SK-N-SH (cell line): ENCODE results near the gene IFITM1. TPM values are rescaled to one million over a fixed set of nuclear protein-coding genes. Genes with fewer than 3 reads are reported as not detected.

ENCODE experiments used
- CTCF ChIA-PET: fragments of 300-600, 350-600 bp; formaldehyde crosslinking; extraction: SDS; loops from one replicate; lab custom pipeline; 2021; lab: Yijun Ruan, JAX
- POLR2A ChIA-PET: fragments of 350-600 bp; sonication (Branson Sonifier 250); formaldehyde crosslinking; extraction: SDS; loops from one replicate; lab custom pipeline; 2020; ENCODE audit warnings: antibody characterized with exemption, inconsistent platforms; lab: Yijun Ruan, JAX
- DNase-seq: peaks from one replicate; pipeline ENCODE4 v3.0.0; 2012
- H2AFZ ChIP-seq: fragments of 200-600 bp; sonication (generic); 2 replicates; pipeline ENCODE4 v1.8.1; 2016; ENCODE audit warnings: antibody characterized with exemption, mild to moderate bottlenecking, low read depth
- H3F3A ChIP-seq: fragments of 200-600 bp; sonication (generic); replicated peaks from 2 replicates; pipeline ENCODE3; 2016; ENCODE audit warnings: antibody characterized with exemption, mild to moderate bottlenecking; ENCODE audit not compliant: insufficient read depth
- H3K27ac ChIP-seq, 2 experiments: fragments of 200-500 bp in 1 of 2; fragments of 200-600 bp in 1 of 2; sonication (Bioruptor generic) in 1 of 2; sonication (generic), shearing (Covaris generic) in 1 of 2; 2 replicates each; pipeline versions ENCODE4 v1.5.1 to v1.6.1; 2014 to 2016; ENCODE audit warnings: low read depth in 2 of 2, inconsistent platforms in 1 of 2, low read length in 1 of 2, mild to moderate bottlenecking in 1 of 2, mixed read lengths in 1 of 2
- H3K27me3 ChIP-seq: fragments of 200-600 bp; sonication (generic), shearing (Covaris generic); 2 replicates; pipeline ENCODE4 v1.6.1; 2016; ENCODE audit warnings: mixed run types; ENCODE audit not compliant: insufficient read depth
- H3K36me3 ChIP-seq, 2 experiments: fragments of 200-500 bp in 1 of 2; fragments of 200-600 bp in 1 of 2; sonication (Bioruptor generic) in 1 of 2; sonication (generic) in 1 of 2; replicated peaks in 1 of 2; 2 replicates each; pipeline versions ENCODE3 to v1.5.1; 2014 to 2016; ENCODE audit warnings: low read length in 1 of 2, mild to moderate bottlenecking in 1 of 2; ENCODE audit not compliant: insufficient read depth in 2 of 2, control insufficient read depth in 1 of 2
- H3K4me1 ChIP-seq, 2 experiments: fragments of 200-500 bp in 1 of 2; fragments of 200-600 bp in 1 of 2; sonication (Bioruptor generic) in 1 of 2; sonication (generic), shearing (Covaris generic) in 1 of 2; 2 replicates each; pipeline versions ENCODE4 v1.5.1 to v1.6.1; 2014 to 2016; ENCODE audit warnings: low read depth in 1 of 2, low read length in 1 of 2, mixed run types in 1 of 2; ENCODE audit not compliant: insufficient read depth in 2 of 2, control insufficient read depth in 1 of 2
- H3K4me2 ChIP-seq: fragments of 200-600 bp; sonication (generic), shearing (Covaris generic); 2 replicates; pipeline ENCODE4 v1.6.1; 2017; ENCODE audit warnings: mixed run types
- H3K4me3 ChIP-seq, 2 experiments: fragments of 200-500 bp in 1 of 2; fragments of 200-600 bp in 1 of 2; sonication (Bioruptor generic) in 1 of 2; sonication (generic), shearing (Covaris generic) in 1 of 2; 2 replicates each; pipeline versions ENCODE4 v1.5.1 to v1.8.1; 2014 to 2016; ENCODE audit warnings: low read depth in 2 of 2, inconsistent platforms in 1 of 2, low read length in 1 of 2, mild to moderate bottlenecking in 1 of 2, mixed read lengths in 1 of 2, moderate library complexity in 1 of 2
- H3K79me2 ChIP-seq: fragments of 200-600 bp; sonication (generic); 2 replicates; pipeline ENCODE4 v1.8.1; 2017; ENCODE audit warnings: mild to moderate bottlenecking; ENCODE audit not compliant: insufficient read depth
- H3K9ac ChIP-seq: fragments of 200-600 bp; sonication (generic); 2 replicates; pipeline ENCODE4 v1.6.1; 2017; ENCODE audit warnings: mixed run types
- H3K9me2 ChIP-seq: fragments of 200-600 bp; sonication (generic); 2 replicates; pipeline ENCODE4 v1.6.1; 2017; ENCODE audit warnings: mixed run types
- H3K9me3 ChIP-seq: fragments of 200-600 bp; sonication (generic); 2 replicates; pipeline ENCODE4 v1.6.1; 2017; ENCODE audit warnings: mixed run types, mild to moderate bottlenecking, moderate library complexity
- H4K20me1 ChIP-seq: fragments of 200-600 bp; sonication (generic); 2 replicates; pipeline ENCODE4 v1.6.1; 2017; ENCODE audit warnings: mild to moderate bottlenecking, mixed run types; ENCODE audit not compliant: insufficient read depth
- EP300 ChIP-seq, 2 experiments: IDR thresholded peaks; 2 replicates each; pipeline versions ENCODE4 v1.4.0 to v1.6.1; 2012; ENCODE audit warnings: borderline replicate concordance in 1 of 2, low read depth in 1 of 2, low read length in 1 of 2
- JUND ChIP-seq: IDR thresholded peaks from 2 replicates; pipeline ENCODE4 v1.4.0; 2012
- NRF1 ChIP-seq: IDR thresholded peaks from 2 replicates; pipeline ENCODE4 v1.6.1; 2012; ENCODE audit warnings: low read depth, mild to moderate bottlenecking, low read length
- RFX5 ChIP-seq: IDR thresholded peaks from 2 replicates; pipeline ENCODE4 v1.6.1; 2012; ENCODE audit warnings: mild to moderate bottlenecking, improper control_type of control experiment, low read length
- RXRA ChIP-seq: IDR thresholded peaks from 2 replicates; pipeline ENCODE4 v1.4.0; 2012; ENCODE audit warnings: low read depth, mild to moderate bottlenecking, borderline replicate concordance
- TAF1 ChIP-seq: IDR thresholded peaks from 2 replicates; pipeline ENCODE4 v1.6.1; 2012; ENCODE audit warnings: low read depth, mild to moderate bottlenecking, low read length, moderate library complexity, borderline replicate concordance
- WGBS: methylation state at CpG from one replicate; pipeline ENCODE4 v1.1.6; 2017; ENCODE audit warnings: low lambda C conversion rate; 5-methylcytosine and 5-hydroxymethylcytosine counted together
- polyA plus RNA-seq, 3 experiments: library from polyadenylated mRNA; depleted of rRNA; stranded (reverse); fragments of >200 nt; gene quantifications; 2 replicates each; pipeline ENCODE4 v1.2.3, GENCODE V29; 2012
- TF ChIP-seq, protein P1 (sequence below): IDR thresholded peaks from 2 replicates; pipeline ENCODE4 v1.6.1; 2012; ENCODE audit warnings: mild to moderate bottlenecking, low read depth, low read length, moderate library complexity
- TF ChIP-seq, protein P2 (sequence below): IDR thresholded peaks from 2 replicates; pipeline ENCODE4 v1.4.0; 2012; ENCODE audit warnings: low read depth, borderline replicate concordance

Gene IFITM1
- polyA plus RNA-seq, 1 of the 3 experiments (the other 2 are of a cell fraction): 19.4 TPM

DNA sequence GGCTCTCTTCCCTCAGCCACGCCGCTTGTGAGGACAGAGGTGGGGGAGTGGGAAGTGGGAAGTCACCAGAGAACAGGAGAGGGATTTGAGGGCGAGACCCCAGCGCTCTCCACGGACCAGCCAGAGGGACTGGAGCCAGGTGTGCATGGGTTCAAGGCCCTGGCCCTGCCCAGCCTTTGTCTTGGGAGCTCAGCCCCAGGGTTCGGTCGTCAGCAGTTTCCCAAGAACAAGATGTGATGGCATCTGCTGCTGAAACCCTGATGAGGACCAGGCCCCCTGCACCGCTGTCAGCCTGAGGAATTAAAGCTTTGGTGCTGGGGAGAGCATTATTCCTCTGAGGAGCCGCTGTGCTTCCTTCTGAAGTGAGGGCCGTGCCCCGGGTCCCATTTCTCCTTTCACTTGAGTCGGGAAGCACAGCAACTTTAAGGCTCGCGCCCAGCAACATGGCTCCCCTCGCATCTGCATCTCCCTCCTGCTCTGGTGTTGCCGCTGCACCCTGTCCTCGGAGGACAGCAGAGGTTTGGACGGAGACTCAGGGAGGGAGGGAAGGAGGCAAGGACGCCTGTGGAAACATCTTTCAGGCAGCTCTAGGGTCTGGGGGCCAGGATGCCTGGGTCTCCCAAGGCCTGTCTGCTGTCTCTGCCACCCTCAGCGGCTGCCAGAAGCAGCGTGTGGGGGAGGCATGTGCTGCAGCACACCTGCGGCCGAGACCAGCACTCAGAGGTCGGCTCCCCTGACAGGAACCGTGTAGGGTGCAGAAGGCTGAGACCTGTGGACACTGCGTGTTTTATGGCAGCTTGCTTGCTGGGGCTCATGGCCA lies 18.3 kb upstream of the IFITM1 start (continued):
- TF ChIP-seq, protein P1, sequence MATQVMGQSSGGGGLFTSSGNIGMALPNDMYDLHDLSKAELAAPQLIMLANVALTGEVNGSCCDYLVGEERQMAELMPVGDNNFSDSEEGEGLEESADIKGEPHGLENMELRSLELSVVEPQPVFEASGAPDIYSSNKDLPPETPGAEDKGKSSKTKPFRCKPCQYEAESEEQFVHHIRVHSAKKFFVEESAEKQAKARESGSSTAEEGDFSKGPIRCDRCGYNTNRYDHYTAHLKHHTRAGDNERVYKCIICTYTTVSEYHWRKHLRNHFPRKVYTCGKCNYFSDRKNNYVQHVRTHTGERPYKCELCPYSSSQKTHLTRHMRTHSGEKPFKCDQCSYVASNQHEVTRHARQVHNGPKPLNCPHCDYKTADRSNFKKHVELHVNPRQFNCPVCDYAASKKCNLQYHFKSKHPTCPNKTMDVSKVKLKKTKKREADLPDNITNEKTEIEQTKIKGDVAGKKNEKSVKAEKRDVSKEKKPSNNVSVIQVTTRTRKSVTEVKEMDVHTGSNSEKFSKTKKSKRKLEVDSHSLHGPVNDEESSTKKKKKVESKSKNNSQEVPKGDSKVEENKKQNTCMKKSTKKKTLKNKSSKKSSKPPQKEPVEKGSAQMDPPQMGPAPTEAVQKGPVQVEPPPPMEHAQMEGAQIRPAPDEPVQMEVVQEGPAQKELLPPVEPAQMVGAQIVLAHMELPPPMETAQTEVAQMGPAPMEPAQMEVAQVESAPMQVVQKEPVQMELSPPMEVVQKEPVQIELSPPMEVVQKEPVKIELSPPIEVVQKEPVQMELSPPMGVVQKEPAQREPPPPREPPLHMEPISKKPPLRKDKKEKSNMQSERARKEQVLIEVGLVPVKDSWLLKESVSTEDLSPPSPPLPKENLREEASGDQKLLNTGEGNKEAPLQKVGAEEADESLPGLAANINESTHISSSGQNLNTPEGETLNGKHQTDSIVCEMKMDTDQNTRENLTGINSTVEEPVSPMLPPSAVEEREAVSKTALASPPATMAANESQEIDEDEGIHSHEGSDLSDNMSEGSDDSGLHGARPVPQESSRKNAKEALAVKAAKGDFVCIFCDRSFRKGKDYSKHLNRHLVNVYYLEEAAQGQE: no peak
- TF ChIP-seq RXRA: no peak
- TF ChIP-seq, all 33 proteins: peak for 0

GRCh38 chr11:296171-297050 lies 17.4 kb upstream of the IFITM1 start:
- WGBS: 62% methylated on average over 14 of the region's 35 CpGs
- Histone ChIP-seq H3K27me3 (no peaks in the 10 kb centered on the region), H3K4me2 (no peak overlapping the region), H3K9me2 (no peaks in the 10 kb centered on the region), H3F3A (no peaks in the 10 kb centered on the region), H3K4me3 (no peak overlapping the region), H3K27ac (no peak overlapping the region), H3K79me2 (no peaks in the 10 kb centered on the region), H3K36me3 (no peaks in the 10 kb centered on the region), H3K9ac (no peak overlapping the region), H4K20me1 (no peaks in the 10 kb centered on the region), H3K9me3 (no peaks in the 10 kb centered on the region), H2AFZ (no peak overlapping the region), H3K4me1 (no peaks in the 10 kb centered on the region; a peak in 1 of 4 replicates)
- POLR2A ChIA-PET: no interaction called here
- TF ChIP-seq JUND: no peak
- TF ChIP-seq RFX5: no peak
- TF ChIP-seq TAF1: no peak
- no peak for TF ChIP-seq NRF1
- TF ChIP-seq, protein P2, sequence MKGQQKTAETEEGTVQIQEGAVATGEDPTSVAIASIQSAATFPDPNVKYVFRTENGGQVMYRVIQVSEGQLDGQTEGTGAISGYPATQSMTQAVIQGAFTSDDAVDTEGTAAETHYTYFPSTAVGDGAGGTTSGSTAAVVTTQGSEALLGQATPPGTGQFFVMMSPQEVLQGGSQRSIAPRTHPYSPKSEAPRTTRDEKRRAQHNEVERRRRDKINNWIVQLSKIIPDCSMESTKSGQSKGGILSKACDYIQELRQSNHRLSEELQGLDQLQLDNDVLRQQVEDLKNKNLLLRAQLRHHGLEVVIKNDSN: no peak
- no peak for TF ChIP-seq EP300 (IDR thresholded peaks at IDR 0.05; ENCODE audit: borderline replicate concordance in 1 of 2, low read depth in 1 of 2, low read length in 1 of 2)
- DNase-seq: no peak
- CTCF ChIA-PET: no interaction called here
